HG03432 (cell line): ENCODE results near the gene INPP1.
A peak's percentile ranks its signal among the peaks of the same experiment; 100 is the strongest.

Source experiments
- ATAC-seq: cut with Tn5 transposase; IDR thresholded peaks from one replicate; pipeline ENCODE4 v1.9.1; 2021; ENCODE audit warnings: mild to moderate bottlenecking, moderate library complexity; ENCODE audit not compliant: unreplicated experiment

INPP1 gene

GRCh38 chr2:190360561-190360960 lies 17.2 kb downstream of the INPP1 start:
- no peak for ATAC-seq

- no peak for ATAC-seq
These were observed 17.6 kb downstream of the INPP1 start for GRCh38 chr2:190360965-190361364.

- no peak for ATAC-seq
These were observed 18.2 kb downstream of the INPP1 start for GRCh38 chr2:190361572-190361971.

- ATAC-seq = no peak
These were observed 19.5 kb downstream of the INPP1 start for GRCh38 chr2:190362894-190363293.

GRCh38 chr2:190365499-190366204 lies 22.3 kb downstream of the INPP1 start:
- no peak for ATAC-seq

GRCh38 chr2:190366248-190366753 lies 22.9 kb downstream of the INPP1 start:
- ATAC-seq = no peak

- ATAC-seq = no peak
These were observed 23.7 kb downstream of the INPP1 start for GRCh38 chr2:190367091-190367490.

GRCh38 chr2:190369635-190370034 lies 26.2 kb downstream of the INPP1 start:
- no peak for ATAC-seq

- ATAC-seq = no peak
These were observed 32.7 kb downstream of the INPP1 start for GRCh38 chr2:190376083-190376482.

GRCh38 chr2:190376591-190377245 lies 33.3 kb downstream of the INPP1 start:
- no peak for ATAC-seq

GRCh38 chr2:190378880-190379237 lies 35.5 kb downstream of the INPP1 start:
- ATAC-seq = no peak

GRCh38 chr2:190379249-190379964 lies 36.0 kb downstream of the INPP1 start:
- ATAC-seq = no peak

- no peak for ATAC-seq
These were observed 37.6 kb downstream of the INPP1 start for GRCh38 chr2:190380962-190381412.

GRCh38 chr2:190382851-190383250 lies 39.5 kb downstream of the INPP1 start:
- ATAC-seq = peak; percentile 86

GRCh38 chr2:190387422-190387821 lies 44.0 kb downstream of the INPP1 start:
- ATAC-seq = no peak

- ATAC-seq = no peak
These were observed 52.9 kb downstream of the INPP1 start for GRCh38 chr2:190396271-190396670.

GRCh38 chr2:190402986-190403603 lies 59.7 kb downstream of the INPP1 start:
- no peak for ATAC-seq

- ATAC-seq = no peak
These were observed 61.1 kb downstream of the INPP1 start for GRCh38 chr2:190404487-190404886.

GRCh38 chr2:190405070-190405469 lies 61.7 kb downstream of the INPP1 start:
- no peak for ATAC-seq

GRCh38 chr2:190405995-190406394 lies 62.6 kb downstream of the INPP1 start:
- ATAC-seq = no peak

GRCh38 chr2:190406805-190407204 lies 63.4 kb downstream of the INPP1 start:
- no peak for ATAC-seq
